GF-D8 (cell line): ENCODE measurements around the gene CMTM3.

Source experiments
- DNase-seq: peaks from one replicate; lab custom pipeline; 2025; lab: John Stamatoyannopoulos, UW

CMTM3 gene

DNA sequence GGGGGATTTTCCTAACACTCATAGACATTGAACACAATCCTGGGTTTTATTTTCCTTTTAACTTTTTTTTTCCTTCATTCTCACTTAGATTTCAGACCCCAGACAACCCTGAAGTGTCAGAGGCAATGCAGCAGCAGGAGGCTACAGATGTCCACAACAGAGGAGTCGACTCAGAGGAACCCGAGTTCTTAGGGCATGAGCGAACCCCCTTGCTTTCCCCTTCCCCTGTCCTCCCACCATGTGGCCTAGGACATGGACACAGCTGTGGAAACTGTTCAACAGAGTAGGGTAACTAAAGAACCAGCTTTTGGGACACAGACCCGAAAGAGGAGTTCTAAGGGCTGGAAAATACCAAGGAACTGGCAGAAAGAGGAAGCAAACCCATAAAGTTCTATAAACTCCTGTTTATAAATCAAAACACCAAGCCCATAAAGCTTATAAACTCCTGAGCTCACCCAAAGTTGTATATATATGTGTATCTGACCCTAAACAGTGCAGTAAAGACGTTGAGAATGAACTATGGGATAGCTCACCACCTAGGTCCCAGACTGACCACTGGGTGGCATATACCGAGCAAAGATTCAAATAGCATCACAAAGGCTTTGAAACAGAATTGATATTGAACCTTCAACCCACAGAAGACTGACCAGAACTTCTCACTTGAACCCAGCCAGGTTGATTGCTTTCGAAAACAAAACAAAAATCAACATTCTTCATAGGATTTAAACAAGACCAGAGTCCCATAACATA, 58.1 kb downstream of the CMTM3 start:
- no peak for DNase-seq
